Endothelial cell of umbilical vein (primary cell): ENCODE measurements around the gene PLOD2.

Experiments used
- CTCF ChIP-seq, 2 donors: IDR thresholded peaks; 1 replicate in 1 of 2; 2 replicates in 1 of 2; pipeline ENCODE4 v1.5.1; 2011; ENCODE audit warnings: low read length in 2 of 2, mild to moderate bottlenecking in 2 of 2, moderate library complexity in 2 of 2, control low read depth in 1 of 2, inconsistent platforms in 1 of 2, low read depth in 1 of 2; ENCODE audit not compliant: insufficient read depth in 1 of 2; ENCODE audit errors: extremely low read depth in 1 of 2
- POLR2A ChIP-seq: IDR thresholded peaks from 2 replicates; pipeline ENCODE4 v1.6.1; 2012; ENCODE audit warnings: low read depth, mild to moderate bottlenecking, control low read depth, low read length
- POLR2AphosphoS5 ChIP-seq: IDR thresholded peaks from 2 replicates; pipeline ENCODE4 v1.6.1; 2012; ENCODE audit warnings: low read depth, mild to moderate bottlenecking, control low read depth, low read length, moderate library complexity; ENCODE audit not compliant: insufficient read depth

- TF ChIP-seq CTCF (IDR thresholded peaks at IDR 0.05; ENCODE audit: extremely low read depth in 1 of 2, insufficient read depth in 1 of 2, low read depth in 1 of 2, low read length in 2 of 2) (no peak), POLR2A (no peak), POLR2AphosphoS5 (no peak)
Measured at GRCh38 chr3:146128939-146129338, 32.0 kb downstream of the PLOD2 start.
